Stimulated activated CD8-positive, alpha-beta memory T cell treated with anti-CD3 and anti-CD28 coated beads, Interleukin-4, amount 100 ng/mL, for 48 hours (primary cell): ENCODE data around the gene PRKCE.

Source experiments
- DNase-seq: peaks from one replicate; pipeline ENCODE4 v3.0.0-alpha.2; 2020

PRKCE gene

DNA sequence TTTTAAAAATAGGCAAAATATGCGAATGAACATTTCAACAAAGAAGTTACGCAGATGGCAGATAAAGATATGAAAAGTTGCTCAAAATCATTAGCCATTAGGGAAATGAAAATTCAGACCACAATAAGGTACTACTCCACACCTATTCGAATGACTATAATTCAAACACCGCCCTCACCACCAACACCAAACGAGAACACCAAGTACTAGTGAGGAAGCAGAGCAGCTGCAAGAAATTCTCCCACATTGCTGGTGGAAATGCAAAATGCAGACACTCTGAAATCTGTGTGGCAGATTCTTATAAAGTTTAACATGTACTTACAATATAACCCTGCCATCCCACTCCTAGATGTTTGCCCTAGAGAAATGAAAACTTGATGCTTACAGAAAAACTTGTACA lies 17.3 kb upstream of the PRKCE start:
- no peak for DNase-seq

DNA sequence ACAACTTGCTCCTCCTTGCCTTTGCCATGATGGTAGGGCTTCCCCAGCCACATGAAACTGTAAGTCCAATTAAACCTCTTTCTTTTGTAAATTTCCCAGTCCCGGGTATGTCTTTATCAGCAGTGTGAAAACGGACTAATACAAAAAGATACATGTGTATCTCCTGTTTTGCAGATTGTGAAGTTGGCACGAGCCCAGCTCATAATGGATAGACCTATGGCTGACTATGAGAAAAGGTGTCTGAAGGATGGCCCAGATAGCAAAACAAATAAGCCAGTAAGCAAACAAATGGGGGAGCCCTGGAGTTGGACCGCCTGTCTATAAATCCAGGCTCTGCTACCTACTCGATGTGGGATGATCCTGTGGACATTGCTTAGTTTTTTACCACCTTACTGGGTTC lies 15.5 kb upstream of the PRKCE start:
- DNase-seq, result no peak

DNA sequence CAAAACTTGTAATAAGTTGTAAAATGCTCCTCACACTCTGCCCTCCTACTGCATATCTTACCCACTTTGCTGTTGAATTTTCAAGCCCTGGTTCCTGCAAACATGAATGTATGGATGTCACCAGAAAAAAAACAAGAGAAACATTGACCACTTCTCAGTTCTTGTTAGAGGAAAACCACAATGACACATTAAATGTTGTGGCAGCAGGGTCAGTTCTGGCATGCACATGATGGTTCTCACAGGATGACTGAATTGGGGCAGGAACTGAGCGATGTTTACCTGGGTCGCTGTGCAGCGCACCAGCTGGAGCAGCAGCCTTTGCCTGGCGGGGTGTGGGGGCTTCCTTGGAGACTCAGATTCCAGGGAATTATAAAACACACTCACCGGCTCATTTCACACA lies 14.0 kb upstream of the PRKCE start:
- no peak for DNase-seq

GRCh38 chr2:45640576-45640975 lies 10.9 kb upstream of the PRKCE start:
- no peak for DNase-seq

- DNase-seq, result no peak
These were observed 8.4 kb upstream of the PRKCE start for GRCh38 chr2:45643095-45643494.

DNA sequence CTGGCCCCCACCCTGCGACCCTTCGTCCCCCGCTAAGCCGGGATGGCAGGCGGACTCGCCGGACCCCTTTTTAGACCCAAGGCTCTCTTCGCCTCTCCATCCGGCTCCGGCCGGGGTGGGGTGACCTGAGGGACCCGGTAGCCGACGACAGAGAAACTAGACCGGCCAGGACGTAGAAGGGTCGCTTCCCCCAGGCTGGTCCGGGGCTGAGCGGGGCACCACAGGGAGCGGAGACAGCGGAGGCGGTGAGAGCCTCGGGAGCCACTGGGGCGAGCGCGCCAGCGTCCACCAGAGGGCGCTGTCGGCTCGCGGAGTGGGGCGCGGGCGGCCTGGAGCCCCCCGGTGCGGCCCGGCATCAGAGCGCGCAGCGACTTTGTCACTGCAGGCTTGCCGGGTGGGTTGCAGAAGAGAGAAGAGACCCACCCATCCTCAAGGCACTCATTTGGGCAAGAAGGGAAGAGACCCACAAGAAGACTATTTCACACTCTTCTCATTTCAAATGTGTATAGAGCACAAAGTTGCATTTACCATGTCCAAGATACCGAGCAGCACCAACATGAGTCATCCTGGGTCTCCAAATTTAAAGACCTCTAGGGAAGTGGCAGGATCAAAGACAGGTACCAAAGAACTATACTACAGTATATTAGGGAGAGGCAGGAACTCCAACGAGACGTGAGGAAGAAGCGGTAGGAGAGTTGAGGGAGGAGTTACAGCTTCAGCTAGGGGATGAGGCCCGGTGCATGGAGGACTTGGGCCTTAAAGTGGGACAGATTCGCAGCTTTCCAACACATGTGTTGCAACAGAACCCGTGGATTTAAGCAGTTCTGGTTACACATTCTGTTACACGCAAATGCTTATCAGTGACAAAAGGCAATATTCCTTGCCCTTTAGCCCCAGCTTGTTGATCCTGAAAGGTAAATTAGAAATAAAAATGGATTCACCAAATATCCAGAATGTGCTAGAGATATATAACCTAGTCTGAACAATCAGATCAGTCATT lies 7.6 kb upstream of the PRKCE start:
- DNase-seq, result peak; percentile 85

GRCh38 chr2:45646289-45646688 lies 5.2 kb upstream of the PRKCE start:
- DNase-seq, result no peak

GRCh38 chr2:45647356-45647755 lies 4.1 kb upstream of the PRKCE start:
- no peak for DNase-seq

GRCh38 chr2:45647986-45648520 lies 3.4 kb upstream of the PRKCE start:
- DNase-seq, result no peak

GRCh38 chr2:45648636-45649035 lies 2.8 kb upstream of the PRKCE start:
- DNase-seq, result no peak

DNA sequence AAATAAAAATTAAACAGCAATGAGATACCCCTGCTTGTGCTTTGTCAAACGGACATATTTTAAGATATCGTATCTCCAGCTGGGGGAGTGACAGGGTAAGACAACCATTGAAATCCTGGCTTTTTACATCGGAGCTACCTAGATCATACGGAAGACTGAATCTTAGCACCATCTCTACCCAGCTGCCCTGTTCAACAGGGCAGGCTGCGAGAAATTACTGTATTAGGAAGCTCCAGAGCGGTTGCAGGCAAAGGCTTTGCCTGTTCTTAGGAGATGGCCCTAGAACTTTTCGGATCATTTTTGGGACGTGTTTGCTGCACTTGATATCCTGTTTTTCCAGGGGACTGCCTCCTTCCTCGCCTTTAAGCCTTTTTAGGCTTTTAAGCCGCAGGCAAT lies 2.0 kb upstream of the PRKCE start:
- DNase-seq, result no peak

DNA sequence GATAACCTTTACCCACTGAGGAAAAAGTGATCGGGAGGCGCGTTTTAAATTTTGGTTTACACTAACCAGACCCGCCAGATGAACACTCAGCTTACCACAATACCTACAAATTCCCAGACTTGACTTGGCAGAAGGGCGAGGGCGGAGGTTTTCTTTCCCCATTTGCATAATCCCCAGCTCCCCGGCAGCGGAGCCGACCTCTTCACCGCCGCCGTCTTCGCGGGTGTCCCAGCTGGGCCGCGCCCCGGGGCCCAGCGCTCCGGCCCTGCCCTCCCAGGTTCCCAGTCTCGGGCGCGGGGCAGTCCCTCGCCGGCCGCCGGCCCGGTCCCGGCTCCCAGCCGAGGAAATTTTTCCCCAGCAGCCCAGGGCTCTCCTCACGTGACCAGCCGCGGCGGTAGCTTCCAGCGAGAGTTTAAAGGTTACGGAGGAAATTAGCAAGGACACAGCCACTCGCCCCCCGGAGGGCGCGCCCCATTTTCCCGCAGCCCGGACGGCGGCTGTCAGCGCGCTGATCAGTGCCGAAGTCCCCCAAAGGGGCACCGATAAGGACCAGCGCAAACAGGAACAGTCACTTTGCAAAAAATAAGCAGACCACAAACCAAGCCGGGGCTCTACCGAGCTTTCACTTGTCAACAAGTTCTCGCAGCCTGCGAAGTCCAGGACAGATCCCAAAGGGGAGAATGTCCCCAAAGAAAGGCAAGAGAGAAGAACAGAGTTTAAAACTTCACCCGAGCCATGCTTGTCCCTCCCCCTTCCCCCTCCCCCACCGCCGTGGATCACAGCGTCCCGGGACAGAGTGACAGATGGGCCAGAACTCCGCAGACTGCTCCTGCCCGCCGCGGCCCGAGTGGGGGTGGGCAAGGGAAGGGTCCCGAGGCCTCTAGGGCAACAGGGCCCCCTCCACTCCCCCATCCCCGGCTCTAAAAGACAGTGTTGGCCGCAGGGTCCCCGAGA lies 1.3 kb upstream of the PRKCE start:
- peak; percentile 69 for DNase-seq

- peak; percentile 93 for DNase-seq
These were observed 542 bp upstream of the PRKCE start for GRCh38 chr2:45650851-45651414.

DNA sequence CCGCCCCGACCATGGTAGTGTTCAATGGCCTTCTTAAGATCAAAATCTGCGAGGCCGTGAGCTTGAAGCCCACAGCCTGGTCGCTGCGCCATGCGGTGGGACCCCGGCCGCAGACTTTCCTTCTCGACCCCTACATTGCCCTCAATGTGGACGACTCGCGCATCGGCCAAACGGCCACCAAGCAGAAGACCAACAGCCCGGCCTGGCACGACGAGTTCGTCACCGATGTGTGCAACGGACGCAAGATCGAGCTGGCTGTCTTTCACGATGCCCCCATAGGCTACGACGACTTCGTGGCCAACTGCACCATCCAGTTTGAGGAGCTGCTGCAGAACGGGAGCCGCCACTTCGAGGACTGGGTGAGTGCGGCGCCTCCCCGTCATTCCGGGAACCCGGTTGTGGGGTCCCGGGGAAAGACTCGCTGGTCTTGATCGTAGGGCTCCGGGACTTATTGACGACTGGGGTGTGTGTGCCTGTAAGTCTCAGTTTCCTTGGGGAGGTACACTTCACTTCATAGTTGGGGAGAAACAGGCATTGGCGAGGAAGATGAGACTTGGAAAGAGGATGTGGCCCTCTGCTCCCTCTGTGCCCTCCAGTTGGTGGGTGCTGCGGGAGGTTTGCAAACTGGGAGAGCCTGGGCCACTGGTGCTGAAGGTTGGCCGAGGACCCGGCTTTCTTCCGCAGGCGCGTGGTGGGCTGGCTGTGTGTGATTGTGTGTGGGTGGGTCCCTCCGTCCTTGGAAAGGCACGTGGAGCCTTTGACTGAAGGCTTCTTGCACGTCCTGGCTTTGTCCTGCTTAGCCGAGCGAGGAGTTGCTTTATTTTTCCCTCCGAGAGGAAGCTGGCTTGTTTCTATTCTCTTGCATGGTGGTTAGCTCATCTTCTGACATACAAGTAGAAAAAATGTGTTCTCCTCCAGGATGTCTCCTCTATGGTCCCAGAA lies 886 bp downstream of the PRKCE start:
- peak; percentile 47 for DNase-seq

DNA sequence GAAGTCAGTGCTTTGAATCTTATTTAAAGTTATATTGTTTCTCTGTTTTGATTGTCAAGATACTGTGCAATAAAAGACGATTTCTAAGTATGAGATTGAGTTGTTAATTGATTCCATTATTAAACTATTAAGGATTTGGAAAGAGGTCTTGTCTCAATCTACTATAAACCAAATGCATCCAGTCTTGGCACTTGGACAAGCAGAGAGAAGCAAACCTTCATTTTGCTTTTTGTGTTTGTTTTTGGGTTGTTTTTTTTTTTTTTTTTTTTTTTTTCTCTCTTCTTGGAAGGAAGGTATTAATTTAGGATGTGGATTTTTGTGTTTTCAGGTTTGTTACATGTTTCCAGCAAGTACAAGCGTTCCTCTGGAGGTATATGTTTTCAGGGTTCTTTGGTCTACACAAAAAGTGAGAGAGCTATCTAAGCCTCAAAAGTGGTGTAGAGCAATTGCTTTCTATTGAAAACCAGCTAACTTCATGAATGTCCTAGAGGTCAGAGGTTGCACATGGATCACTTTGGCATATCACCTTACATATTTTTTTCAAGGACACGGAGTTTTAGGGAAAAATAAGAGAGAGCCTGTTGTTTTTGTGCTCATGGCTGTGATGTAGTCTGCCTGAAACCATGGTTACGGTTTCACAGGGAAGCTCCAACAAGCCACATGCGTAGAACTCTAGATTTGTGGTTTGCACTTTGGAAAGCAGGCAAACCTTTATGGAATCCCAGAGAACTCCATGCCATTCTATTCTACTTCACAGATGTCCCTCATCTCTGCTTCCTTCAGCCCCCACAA lies 1.8 kb downstream of the PRKCE start:
- DNase-seq, result no peak

- DNase-seq, result no peak
These were observed 2.8 kb downstream of the PRKCE start for GRCh38 chr2:45654250-45654649.

GRCh38 chr2:45661828-45662227 lies 10.4 kb downstream of the PRKCE start:
- DNase-seq, result no peak

DNA sequence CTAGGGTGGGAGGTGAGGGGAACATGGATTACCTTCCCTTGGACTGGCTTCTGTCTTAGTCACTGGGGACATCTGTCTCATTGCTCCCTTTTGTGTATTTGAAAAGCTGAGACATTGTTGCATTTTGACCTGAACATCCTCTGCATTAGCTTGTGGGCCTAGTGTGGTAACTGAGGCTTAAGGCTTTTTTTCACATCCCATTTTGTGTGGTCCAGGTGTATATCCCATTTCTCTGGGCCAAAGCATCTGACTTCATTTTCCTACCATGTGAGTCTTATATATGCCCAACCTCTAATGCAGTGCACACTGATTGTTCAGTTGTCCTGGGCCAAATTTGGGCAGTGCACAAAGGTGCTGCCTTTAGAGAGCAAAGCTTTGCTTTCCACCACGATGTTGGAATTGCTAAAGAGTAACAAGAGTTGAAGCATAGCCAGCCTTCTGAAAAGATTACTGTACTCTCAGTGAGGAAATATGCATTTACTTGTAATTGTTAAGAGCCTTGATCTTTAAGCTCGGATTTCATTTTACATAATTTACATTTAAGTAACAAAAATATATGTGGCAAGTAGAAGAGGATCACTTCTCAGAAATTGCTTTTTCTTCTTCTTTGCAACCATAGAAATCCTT lies 13.3 kb downstream of the PRKCE start:
- no peak for DNase-seq

- DNase-seq, result no peak
These were observed 17.0 kb downstream of the PRKCE start for GRCh38 chr2:45668509-45668908.

- DNase-seq, result no peak
These were observed 17.6 kb downstream of the PRKCE start for GRCh38 chr2:45669032-45669486.
